ENCODE measurements around the gene IMMP2L. TPM values are rescaled to one million over a fixed set of nuclear protein-coding genes. Genes with fewer than 3 reads are reported as not detected.

The IMMP2L gene
- polyA plus RNA-seq, 1 experiment = 5.8 TPM

DNA sequence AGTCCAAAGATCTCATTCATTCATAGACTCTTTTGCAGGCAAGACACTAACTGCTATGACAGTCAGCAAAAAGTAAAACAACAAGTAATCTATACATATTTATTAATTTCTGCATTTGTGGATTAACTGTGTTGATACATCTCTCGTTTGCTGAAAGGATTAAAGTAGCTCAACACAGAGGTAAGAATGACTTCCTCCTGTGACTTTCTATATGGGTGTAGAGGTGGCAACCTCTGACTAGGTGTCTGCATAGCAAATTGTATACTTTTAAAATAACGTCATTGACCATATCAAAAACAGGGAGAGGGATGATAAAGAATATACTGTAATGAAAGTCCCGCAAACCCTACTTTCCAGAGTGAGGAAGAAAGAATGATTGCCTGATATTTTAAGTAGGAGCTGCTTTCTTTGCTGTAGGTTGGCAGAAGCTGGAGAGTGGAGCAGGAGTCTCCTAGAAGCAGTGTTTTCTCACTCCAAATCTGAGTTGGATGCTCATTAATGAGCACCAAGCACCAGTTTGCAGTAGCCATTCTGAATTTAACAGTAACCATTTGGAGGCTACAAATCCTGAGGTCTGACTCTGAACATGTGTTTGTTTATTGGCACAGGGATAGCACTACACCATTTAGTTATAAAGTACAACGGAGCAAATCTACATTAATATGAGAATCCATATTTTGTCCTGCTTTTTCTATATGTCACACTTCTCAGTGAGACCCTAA is 480.6 kb downstream of the IMMP2L start:
- no peak overlapping the region for H3K4me3 ChIP-seq (ENCODE audit: low read depth, low read length)
- H3K27me3 ChIP-seq (ENCODE audit: control insufficient read depth, insufficient read depth, low read length) = no peaks in the 10 kb centered on the region
- H3K36me3 ChIP-seq (ENCODE audit: control insufficient read depth, insufficient read depth, low read length) = no peaks in the 10 kb centered on the region
- TF ChIP-seq, protein P1, sequence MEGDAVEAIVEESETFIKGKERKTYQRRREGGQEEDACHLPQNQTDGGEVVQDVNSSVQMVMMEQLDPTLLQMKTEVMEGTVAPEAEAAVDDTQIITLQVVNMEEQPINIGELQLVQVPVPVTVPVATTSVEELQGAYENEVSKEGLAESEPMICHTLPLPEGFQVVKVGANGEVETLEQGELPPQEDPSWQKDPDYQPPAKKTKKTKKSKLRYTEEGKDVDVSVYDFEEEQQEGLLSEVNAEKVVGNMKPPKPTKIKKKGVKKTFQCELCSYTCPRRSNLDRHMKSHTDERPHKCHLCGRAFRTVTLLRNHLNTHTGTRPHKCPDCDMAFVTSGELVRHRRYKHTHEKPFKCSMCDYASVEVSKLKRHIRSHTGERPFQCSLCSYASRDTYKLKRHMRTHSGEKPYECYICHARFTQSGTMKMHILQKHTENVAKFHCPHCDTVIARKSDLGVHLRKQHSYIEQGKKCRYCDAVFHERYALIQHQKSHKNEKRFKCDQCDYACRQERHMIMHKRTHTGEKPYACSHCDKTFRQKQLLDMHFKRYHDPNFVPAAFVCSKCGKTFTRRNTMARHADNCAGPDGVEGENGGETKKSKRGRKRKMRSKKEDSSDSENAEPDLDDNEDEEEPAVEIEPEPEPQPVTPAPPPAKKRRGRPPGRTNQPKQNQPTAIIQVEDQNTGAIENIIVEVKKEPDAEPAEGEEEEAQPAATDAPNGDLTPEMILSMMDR (IDR thresholded peaks at IDR 0.05; ENCODE audit: insufficient read depth, low read depth, low read length) = no peak
- ChIA-PET CTCF (interaction anchor here (1.0 kb wide), 1 partner anchor 108 kb away, joined by 3 read pairs; no protein-coding TSS in a partner anchor), POLR2A (no interaction called here)
- no peak for DNase-seq (ENCODE audit: low read depth)

- TF ChIP-seq, protein P1 (IDR thresholded peaks at IDR 0.05; ENCODE audit: insufficient read depth, low read depth, low read length) = no peak
- ChIA-PET POLR2A (no interaction called here), CTCF (no interaction called here)
- Histone ChIP-seq H3K27me3 (ENCODE audit: control insufficient read depth, insufficient read depth, low read length) (no peaks in the 10 kb centered on the region), H3K4me3 (ENCODE audit: low read depth, low read length) (no peak overlapping the region), H3K36me3 (ENCODE audit: control insufficient read depth, insufficient read depth, low read length) (no peaks in the 10 kb centered on the region)
- no peak for DNase-seq (ENCODE audit: low read depth)
Observed at GRCh38 chr7:111080495-111081105, 481.7 kb downstream of the IMMP2L start.

- Histone ChIP-seq H3K27me3 (ENCODE audit: control insufficient read depth, insufficient read depth, low read length) (no peaks in the 10 kb centered on the region), H3K36me3 (ENCODE audit: control insufficient read depth, insufficient read depth, low read length) (no peaks in the 10 kb centered on the region), H3K4me3 (ENCODE audit: low read depth, low read length) (no peak overlapping the region)
- no peak for DNase-seq (ENCODE audit: low read depth)
- ChIA-PET POLR2A (no interaction called here), CTCF (no interaction called here)
- TF ChIP-seq, protein P1 (IDR thresholded peaks at IDR 0.05; ENCODE audit: insufficient read depth, low read depth, low read length) = no peak
Observed at GRCh38 chr7:111077001-111077400, 485.3 kb downstream of the IMMP2L start.

DNA sequence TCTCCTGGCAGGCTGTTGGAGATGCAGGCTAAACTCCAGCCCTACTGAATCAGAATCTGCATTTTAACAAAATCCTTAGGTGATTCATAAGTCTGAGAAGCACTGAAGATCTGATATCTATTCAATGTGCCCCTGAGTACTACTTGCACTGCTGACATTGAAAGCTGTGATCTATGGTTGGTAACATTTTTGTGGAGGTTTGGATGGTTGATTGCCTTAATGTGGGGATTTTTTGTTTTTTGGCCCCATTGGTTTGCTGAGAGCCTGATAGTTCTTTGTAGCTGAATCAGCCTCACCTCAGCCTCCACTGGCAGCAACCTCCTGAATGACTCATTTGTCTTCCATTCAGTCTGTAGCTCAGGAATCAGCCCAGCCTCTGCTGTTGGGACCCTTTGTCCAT is 486.1 kb downstream of the IMMP2L start:
- no peaks in the 10 kb centered on the region for H3K27me3 ChIP-seq (ENCODE audit: control insufficient read depth, insufficient read depth, low read length)
- DNase-seq (ENCODE audit: low read depth) = no peak
- H3K36me3 ChIP-seq (ENCODE audit: control insufficient read depth, insufficient read depth, low read length) = no peaks in the 10 kb centered on the region
- H3K4me3 ChIP-seq (ENCODE audit: low read depth, low read length) = no peak overlapping the region
- ChIA-PET POLR2A (no interaction called here), CTCF (interaction anchor here (1.5 kb wide), 1 partner anchor 18 kb away, joined by 3 read pairs; no protein-coding TSS in a partner anchor)
- TF ChIP-seq, protein P1 (IDR thresholded peaks at IDR 0.05; ENCODE audit: insufficient read depth, low read depth, low read length) = no peak

GRCh38 chr7:111075498-111075897 is 486.8 kb downstream of the IMMP2L start:
- Histone ChIP-seq H3K36me3 (ENCODE audit: control insufficient read depth, insufficient read depth, low read length) (no peaks in the 10 kb centered on the region), H3K27me3 (ENCODE audit: control insufficient read depth, insufficient read depth, low read length) (no peaks in the 10 kb centered on the region), H3K4me3 (ENCODE audit: low read depth, low read length) (no peak overlapping the region)
- no peak for DNase-seq (ENCODE audit: low read depth)
- ChIA-PET CTCF (interaction anchor here (1.5 kb wide), 1 partner anchor 18 kb away, joined by 3 read pairs; no protein-coding TSS in a partner anchor), POLR2A (no interaction called here)
- TF ChIP-seq, protein P1 (IDR thresholded peaks at IDR 0.05; ENCODE audit: insufficient read depth, low read depth, low read length) = no peak
